DMS153 treated with DMSO at 0.1 percent for 48 hours (cell line): ENCODE results near the gene B4GALNT3.

Experiments
- DNase-seq: peaks from one replicate; lab custom pipeline; 2025; ENCODE audit not compliant: unreplicated experiment; lab: John Stamatoyannopoulos, UW

B4GALNT3 gene

DNA sequence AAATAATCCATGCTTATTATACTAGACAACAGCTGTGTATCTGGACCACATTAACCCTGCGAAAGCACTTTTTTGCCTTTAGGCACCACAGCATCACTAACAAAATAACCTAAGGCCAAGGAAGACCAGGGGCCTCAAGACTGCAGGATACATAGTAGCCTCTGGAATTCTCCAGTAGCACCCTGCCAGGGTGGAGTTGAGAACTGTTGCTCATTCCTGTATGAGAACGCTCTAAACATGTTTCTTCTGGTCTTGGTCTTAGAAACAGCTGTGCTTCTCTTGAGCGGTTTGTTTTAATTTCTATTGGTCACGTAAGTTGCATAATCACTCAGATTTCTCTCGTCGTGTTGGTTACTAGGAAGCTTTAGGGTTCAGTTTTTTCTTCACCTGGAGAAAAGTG, 7.9 kb downstream of the B4GALNT3 start:
- DNase-seq, result no peak

DNA sequence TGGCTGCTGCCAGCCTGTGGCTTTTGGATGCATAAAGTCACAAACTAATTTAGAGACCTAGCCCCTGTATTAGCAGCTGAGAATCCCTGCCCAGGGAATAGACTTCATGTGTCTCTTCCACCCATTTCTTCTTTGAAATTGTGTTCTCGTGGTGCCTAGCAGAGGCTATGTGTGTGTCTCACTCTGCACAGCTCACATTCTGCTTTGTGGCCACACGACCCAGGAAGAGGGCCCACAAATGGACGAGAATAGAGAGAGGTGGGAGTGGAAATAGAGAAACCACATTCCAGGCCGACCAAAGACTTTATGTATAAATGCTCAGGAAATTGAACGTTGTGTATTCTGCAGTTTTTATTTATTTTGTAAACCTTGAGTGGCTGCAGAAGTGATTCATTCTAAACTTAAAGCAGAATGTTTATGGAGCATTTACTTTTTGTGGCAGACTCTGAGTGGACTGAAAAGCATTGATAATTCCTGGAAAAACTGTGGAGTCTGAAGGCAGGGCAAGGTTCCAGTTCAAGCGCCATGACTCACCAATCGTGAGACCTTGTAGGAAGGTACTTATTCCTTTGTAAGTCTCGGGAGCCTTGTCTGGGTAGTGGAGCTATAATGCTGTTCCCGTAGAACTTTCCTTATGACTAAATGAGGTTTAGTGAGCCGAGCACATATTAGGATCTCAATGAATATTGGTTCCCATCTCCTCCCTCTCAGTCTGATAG, 9.1 kb downstream of the B4GALNT3 start:
- no peak for DNase-seq

DNA sequence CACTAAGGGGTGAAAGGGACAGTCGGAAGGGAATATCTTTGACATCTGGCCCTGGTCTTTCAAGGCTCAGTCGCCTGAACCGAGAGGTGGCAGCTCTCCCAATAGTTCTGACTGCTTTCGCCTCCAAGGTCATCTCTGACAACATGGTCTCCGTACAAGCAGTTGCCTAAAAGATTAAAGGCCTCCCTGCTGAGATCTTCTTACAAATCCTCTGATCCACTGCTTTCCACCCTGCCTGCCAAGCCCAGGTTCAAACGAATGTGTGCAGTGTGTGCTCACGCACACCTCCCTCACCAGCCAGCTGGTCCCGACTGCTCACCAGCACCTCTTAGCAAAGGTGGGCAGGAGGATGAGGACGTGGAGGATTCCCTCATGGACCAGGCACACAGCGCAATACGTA, 10.4 kb downstream of the B4GALNT3 start:
- DNase-seq, result no peak

DNA sequence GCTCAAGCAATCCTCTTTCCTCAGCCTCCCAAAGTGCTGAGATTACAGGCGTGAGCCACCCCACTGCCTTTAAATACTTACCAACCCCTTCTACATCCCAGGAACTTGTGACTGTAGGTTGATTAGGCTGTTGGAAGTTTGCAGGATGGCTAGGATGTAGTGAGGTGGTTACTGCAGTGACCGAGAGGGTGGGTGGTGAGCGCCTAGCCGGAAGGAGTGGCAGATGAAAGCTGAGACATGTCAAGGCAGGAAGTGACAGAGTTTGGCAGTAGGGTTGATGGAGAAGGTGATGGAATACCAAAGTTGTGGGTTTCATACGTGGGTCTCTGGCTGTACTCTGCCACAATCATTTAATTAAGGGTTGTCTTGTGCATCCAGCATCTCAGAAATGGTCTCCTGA, 13.5 kb downstream of the B4GALNT3 start:
- no peak for DNase-seq

DNA sequence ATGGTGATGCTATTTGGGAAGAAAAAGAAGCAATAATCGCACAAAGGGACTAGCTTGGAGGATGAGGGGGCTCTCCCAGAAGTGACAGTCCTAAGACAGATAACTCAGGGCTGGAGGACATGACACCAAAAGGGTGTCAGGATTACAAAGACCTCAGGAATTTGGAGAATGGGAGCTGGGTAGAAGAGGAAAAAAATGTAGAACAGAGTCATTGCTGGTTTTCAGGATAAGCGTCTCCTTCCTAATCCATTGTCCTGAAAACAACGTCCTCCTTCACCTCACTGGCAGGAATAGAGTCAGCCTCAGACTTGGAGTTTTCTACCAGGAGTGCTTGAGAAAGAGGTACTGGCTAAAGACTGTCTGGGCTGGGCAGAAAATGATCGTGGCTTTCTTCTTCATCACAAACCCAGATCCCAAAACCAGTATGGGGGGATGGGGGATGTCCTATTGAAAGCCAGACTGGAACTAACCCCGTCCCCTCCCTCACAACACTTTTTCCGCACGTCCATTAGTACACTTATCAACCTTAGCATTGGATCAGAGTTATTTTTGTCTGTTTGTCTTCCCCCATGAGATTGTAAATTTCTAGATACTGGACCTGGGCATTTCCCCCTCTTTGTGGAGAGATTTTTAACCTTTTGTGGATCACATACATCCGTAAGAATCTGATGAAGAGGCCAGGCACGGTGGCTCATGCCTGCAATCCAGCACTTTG, 14.3 kb downstream of the B4GALNT3 start:
- no peak for DNase-seq

DNA sequence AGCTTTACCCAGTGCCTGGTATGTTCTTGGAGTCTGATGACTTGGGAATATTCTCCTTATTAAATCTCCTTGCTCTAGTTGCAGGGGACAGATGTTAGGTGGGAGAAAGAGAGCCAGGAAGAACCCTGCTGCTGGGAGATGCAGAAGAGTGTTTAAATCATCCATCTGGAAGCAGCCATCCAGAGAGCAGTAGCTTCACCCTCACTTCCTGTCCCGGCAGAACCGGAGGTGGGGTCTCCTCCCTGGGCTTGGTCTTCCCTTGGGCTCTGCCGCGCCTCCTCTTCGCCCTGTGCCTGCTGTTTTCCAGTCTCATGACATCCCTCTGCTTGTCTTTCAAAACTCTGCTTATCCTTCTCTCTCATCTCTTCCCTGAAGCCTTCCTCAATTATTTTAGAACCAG, 15.5 kb downstream of the B4GALNT3 start:
- DNase-seq, result no peak

DNA sequence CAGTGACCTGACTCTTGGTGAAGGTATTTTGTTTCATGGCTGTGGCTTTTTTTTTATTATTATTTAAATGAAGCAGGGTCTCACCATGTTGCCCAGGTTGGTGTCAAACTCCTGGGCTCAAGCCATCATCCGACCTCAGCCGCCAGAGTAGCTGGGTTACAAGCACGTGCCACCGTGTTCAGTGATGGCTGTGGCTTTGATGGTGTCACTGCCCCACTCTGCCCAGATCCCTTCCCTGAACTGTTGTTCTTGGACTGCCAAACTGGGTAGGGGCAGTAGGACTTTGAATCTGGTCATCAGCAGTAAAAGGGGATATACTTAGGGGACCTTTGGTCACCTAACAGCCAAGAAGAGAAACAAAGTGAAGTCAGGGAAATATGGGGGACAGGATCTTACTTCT, 19.4 kb downstream of the B4GALNT3 start:
- DNase-seq, result no peak

DNA sequence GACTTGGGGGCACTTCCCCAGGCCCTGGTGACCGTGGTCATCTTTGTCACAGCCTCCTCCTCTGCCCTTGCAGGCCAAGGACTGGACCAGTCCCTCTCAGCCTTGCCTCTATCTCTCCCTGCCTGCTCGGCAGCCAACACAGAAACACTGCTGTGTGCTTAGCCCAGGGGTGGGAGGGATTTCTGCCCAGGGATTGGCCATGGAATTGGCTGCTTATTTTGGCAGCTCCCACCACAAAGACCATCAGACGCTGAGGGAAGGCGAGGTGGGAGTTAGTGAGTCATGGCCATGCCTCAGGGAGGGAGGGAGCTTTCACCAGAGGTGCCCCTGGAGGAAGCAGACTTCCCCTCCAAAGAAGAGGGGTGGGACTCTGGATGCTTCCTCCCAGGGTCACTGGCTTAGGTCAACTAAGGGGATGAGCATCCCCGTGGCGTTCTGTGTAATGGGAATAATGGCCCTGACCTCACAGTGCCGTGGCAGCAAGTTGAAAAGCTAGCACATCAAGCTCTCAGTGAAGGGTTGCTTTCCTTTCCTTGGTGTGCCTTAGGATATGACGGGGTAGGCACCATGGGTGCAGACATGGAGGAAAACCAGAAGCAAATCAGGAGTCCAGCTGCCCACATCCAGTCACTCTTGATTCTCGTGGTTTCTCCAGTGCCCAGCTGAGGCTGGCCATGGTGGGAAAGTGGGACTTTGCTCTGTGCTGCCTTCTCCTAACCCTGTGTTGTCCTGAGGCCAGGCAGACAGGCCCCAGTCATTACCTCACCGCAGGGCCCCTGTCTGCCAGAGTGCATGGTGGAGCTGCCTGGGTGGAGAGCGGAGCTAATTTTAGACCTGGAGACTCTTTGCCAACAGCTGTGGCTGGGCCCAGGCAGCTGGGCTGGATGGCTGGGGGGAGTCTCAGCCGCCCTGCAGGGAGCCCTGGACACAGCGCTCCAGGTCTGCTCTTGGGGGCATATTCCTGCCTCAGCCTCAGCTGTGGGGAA, 21.4 kb downstream of the B4GALNT3 start:
- no peak for DNase-seq

DNA sequence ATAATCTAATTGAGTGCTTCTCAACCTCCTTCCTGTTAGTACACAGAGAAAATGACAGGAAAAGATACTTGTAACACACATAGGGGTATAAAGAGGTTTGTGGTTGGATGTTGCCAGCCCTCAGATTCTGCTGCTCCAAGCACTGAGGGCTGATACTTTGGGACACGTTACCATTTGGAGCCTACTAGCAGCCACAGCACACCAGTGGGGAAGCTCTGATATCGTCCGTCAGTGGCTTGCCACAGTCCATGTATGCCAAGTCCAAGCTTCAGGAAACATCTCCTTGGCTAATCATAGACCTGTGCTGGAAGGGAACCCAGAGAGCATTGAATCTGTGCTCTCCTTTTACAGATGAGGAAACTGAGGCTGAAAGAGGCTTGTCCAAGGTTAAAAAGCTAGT, 22.3 kb downstream of the B4GALNT3 start:
- no peak for DNase-seq

DNA sequence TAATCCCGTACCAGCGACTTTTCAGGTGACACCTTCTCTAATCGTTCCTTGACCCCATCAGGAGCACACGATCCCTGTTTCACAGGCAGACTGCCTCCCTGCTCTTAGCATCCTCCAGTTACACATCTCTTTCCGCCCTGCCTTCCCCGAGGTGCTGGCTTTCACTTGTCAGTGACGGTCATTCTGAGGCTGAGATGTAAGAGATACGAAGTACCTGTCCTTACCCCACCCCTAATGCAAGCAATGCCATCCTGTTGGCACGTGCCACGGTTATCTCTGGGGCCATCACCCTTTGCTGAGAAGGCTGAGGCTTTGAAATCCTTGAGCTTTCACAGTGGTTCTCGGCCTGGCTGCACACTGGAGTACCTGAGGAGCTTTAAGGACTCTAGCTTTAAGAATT, 24.4 kb downstream of the B4GALNT3 start:
- no peak for DNase-seq

DNA sequence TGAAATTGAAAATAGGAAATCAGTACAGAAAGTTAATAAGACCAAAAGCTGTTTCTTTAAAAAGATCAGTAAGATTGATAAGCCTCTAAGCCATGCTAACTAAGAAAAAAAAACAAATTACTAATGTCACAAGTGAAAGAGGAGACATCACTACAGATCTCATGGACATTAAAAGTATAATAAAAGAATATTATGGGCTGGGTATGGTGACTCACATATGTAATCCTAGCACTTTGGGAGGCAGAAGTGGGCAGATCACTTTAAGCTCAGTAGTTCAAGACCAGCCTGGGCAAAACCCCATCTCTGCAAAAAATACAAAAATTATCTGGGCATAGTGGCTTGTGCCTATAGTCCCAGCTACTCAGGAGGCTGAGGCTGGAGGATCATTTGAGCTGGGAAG, 30.5 kb downstream of the B4GALNT3 start:
- no peak for DNase-seq

DNA sequence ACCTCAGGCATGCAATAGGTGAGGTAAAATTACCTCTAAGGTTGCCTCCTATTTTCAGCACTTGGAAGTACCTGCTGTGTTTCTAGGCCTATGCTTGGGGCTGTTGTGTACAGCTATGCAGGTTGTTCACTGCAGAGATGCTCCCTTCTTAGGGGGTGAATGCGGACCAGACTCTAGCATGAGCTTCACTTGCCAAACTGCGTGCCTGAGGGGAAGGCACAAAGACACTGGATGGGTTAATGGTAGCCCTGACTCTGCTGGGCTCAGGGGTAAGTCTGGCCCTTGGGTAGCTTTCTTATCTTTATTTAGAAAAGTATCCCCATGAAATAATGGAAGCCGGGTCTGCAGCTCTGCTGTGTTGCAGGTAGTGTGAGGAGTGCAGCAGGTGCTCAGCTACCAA, 35.7 kb downstream of the B4GALNT3 start:
- no peak for DNase-seq

DNA sequence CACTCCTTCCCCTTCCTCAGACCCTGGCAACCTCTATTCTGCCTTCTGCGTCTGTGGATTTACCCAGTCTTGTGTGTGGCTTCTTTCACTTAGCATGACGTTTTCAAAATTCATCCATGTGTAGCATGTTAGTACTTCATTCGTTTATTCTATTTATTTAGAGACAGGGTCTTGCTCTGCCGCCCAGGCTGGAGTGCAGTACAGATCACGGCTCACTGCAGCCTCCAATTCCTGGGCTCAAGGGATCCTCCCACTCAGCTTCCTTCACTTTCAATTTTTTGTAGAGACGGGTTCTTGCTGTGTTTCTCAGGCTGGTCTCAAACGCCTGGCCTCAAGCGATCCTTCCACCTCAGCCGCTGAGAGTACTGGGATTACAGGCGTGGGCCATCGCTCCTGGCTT, 37.0 kb downstream of the B4GALNT3 start:
- DNase-seq, result no peak

DNA sequence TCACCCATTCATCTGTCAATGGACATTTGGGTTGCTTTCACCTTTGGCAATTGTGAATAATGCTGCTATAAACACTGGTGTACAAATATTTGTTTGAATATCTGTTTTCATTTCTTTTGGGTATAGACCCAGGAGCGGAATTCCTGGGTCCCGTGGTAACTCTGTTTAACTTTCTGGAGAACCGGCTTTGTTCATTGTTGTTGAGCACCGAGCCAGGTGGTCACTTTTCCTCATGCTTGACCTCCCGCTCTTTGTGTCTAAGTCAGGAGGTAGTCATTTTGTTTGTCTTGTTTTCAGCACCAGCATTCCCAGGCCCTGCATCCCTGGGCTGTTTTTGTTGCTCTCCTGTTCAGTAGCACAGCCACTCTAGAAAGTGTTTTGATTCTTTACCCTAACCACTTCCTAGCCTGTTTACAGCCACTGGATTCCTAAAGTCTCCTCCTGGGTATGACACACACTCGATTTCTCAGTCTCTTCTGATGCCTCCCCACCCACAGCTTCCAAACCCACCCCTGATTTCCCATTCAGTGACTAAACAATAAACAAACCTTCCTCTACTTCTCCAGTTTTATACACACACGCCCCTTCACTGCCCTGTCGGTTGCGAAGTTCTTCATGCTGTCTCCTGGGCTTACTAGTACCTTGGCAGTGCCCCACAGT, 37.9 kb downstream of the B4GALNT3 start:
- DNase-seq, result no peak

DNA sequence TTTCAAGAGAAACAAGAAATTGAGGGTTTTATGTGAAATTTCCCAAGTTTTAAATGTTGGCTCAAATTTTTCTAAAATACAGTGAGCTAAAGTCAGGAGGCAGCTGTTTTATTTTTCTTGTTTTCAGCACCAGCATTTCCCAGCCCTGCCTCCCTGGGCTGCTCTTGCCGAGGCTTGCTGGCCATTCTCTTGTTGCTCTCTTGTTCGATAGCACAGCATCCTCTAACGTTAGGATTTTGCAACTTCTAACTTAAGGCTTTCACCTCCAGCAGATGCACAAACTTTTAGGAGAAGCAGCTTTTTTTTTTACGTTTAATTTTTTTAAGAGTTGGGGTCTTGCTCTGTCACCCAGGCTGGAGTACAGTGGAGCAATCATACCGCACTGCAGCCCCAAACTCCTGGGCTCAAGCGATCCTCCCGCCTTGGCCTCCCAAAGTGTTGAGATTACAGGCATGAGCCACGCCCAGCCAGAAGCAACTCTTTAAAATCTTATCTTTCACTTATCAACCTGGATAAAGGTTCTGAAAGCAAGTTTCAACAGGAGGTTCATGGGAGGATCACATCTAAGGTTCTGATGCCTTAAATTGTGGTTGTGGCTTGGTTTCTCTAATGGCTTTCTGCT, 40.2 kb downstream of the B4GALNT3 start:
- no peak for DNase-seq

DNA sequence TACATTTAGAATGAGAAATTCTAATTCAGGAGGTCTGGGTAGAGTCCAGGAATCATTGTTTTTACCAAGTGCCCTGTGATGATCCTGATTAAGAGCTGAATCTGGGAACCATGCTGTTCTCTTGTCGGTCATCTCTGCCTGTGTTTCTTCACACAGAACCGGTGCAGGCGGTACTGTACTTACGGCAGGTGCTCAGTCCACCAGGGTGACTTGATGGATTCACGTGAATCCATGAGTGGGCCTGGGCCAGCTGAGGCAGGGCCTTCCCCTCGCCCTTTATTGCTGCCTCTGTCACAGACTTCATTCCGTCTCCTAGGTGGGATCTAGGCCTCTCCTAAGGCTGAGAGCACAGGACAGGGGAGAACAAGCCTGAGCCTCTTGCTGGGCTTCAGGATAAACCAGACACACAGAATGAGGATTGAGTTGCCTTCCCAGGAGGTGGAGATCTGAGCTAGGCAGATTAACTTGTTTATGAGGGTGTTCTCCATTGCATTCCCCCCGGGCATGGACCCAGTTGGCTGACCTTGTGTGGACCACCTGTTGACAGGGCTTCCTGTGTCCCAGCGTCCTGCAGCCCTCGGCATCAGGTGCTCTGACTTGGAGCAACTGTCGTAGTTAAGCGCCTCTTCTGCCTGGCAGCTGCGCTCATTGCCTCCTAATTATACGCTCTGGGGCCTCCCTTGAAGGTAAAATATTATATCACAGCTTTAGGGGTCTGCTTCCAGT, 42.1 kb downstream of the B4GALNT3 start:
- DNase-seq, result no peak

DNA sequence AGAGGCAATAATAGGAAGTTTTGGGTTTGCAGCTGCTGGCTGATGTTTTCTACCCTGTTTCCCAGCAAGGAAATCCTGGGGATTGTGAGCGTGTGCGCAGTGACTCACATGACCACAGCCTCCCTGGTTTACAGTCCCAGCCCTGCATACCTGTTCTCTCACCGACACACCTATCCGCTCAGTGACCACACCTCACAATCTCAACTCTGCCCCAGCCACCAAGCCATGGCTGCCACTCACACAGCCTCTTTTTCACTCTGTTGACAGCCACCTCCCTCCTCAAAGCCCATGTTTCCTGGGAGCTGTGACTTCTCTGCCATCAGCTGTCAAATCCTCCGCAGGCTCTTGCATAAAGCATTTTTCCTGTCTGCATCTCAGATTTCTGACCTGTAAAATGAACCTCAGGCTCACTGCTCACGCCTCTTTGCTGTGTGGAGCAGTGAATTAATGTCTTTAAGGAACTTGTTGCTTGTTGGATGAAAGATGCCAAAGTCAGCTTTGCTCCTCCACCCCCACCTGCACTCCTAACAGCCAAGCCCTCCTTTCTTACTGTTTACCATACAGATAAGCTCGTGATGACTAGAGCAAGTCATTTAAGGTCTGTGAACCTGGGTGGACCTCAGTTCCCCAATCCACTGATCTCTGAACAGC, 43.5 kb downstream of the B4GALNT3 start:
- DNase-seq, result peak; percentile 5

DNA sequence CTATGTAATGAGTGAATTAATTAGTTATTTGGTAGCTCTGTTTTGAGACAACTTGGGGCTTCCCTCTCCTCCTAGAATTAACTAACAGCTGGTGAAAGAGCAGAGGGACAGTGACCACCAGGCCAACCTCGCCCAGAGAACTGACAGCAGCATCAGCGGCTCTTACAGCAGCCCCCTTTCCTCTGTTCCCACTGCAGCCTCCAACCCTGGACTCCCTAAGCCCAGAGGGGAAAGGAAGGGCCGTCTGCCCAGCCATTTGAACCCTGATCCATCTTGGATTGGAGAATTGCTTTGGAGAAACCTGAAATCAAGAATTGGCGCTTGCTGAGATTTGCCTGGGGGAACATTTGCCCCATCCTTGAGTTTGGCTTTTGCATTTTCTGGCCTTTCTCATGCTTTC, 45.5 kb downstream of the B4GALNT3 start:
- DNase-seq, result no peak

DNA sequence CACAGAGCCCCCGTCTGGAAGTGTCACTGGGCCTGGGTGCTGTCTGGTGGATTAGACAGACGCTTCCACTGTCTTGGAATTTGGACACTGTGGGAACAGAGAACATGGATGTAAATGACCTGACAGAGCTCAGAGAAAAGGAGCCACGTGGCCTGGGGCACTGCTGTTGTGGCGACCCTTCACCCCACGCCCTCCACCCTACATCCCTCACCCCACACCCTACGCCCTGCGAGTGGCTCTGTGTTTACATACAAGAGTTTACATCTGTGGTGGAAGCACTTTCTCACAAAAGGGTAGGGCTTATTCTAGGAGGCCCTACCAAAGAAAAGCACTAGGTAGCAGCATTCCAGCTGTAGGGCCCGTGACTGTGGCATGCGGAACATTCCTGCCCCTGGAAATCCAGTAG, 47.7 kb downstream of the B4GALNT3 start:
- DNase-seq, result no peak

DNA sequence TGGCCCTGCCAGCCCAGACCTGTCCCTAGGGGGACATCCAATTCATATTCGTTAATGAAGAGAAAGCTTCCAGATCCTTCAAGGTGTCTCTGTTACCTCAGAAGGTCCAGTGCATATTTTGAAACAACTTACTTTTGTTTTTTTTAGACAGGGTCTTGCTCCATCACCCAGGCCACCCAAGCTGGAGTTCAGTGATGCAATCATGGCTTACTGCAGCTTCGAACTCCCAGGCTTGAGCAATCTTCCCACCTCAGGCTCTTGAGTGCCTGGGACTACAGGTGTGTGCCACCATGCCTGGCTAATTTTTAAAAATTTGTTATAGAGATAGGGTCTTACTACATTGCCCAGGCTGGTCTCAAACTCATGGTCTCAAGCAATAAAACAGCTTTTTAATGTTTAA, 48.4 kb downstream of the B4GALNT3 start:
- no peak for DNase-seq
